Fibroblast of pulmonary artery (primary cell): Measurements from ENCODE around the gene KIF3A.

Source experiments
- DNase-seq: peaks from one replicate; pipeline ENCODE4 v3.0.0-alpha.2; 2010; ENCODE audit warnings: low read depth
- H3K4me3 ChIP-seq: replicated peaks from 2 replicates; pipeline ENCODE4 v1.5.1; 2011; ENCODE audit warnings: low read depth, mild to moderate bottlenecking, control low read depth, low read length, moderate library complexity
- CTCF ChIP-seq: IDR thresholded peaks from 2 replicates; pipeline ENCODE4 v1.5.1; 2011; ENCODE audit warnings: mild to moderate bottlenecking, control low read depth, low read length, inconsistent platforms; ENCODE audit errors: missing control alignments

Gene KIF3A

GRCh38 chr5:132760601-132761317 lies 23.4 kb upstream of the KIF3A start:
- H3K4me3 ChIP-seq: no peak overlapping the region
- TF ChIP-seq CTCF: no peak
- DNase-seq: no peak

- no peak for TF ChIP-seq CTCF
- no peak for DNase-seq
- no peak overlapping the region for H3K4me3 ChIP-seq
These were observed 22.7 kb upstream of the KIF3A start for GRCh38 chr5:132760049-132760420.

- DNase-seq: no peak
- TF ChIP-seq CTCF: no peak
- no peak overlapping the region for H3K4me3 ChIP-seq
These were observed 22.0 kb upstream of the KIF3A start for GRCh38 chr5:132759114-132760048.

- TF ChIP-seq CTCF: no peak
- no peak overlapping the region for H3K4me3 ChIP-seq
- DNase-seq: no peak
These were observed 21.1 kb upstream of the KIF3A start for GRCh38 chr5:132758451-132758850.

- DNase-seq: no peak
- TF ChIP-seq CTCF: no peak
- no peak overlapping the region for H3K4me3 ChIP-seq
These were observed 19.2 kb upstream of the KIF3A start for GRCh38 chr5:132756542-132756941.

GRCh38 chr5:132754947-132755346 lies 17.6 kb upstream of the KIF3A start:
- peak; percentile 28 for TF ChIP-seq CTCF
- DNase-seq: peak; percentile 50
- H3K4me3 ChIP-seq: no peak overlapping the region
